KMS-11 (cell line): Measurements from ENCODE around the gene PIGV.
A peak's percentile ranks its signal among the peaks of the same experiment; 100 is the strongest.

Source experiments
- H2AFZ ChIP-seq: fragments of 200-600 bp; sonication (generic); 2 replicates; pipeline ENCODE4 v1.6.1; 2016; ENCODE audit warnings: antibody characterized with exemption, mixed run types, low read depth
- H3K27ac ChIP-seq: fragments of 200-600 bp; sonication (generic); 2 replicates; pipeline ENCODE4 v1.6.1; 2016; ENCODE audit warnings: mild to moderate bottlenecking, mixed run types
- H3K27me3 ChIP-seq: fragments of 200-600 bp; sonication (generic); 2 replicates; pipeline ENCODE4 v1.6.1; 2017; ENCODE audit warnings: mild to moderate bottlenecking, low read depth, mixed run types, moderate library complexity; ENCODE audit not compliant: insufficient read depth
- H3K36me3 ChIP-seq: fragments of 200-600 bp; sonication (generic); 2 replicates; pipeline ENCODE4 v1.6.1; 2017; ENCODE audit warnings: mild to moderate bottlenecking, mixed run types; ENCODE audit not compliant: insufficient read depth
- H3K4me1 ChIP-seq: fragments of 200-600 bp; sonication (generic); 2 replicates; pipeline ENCODE4 v1.6.1; 2016; ENCODE audit warnings: mild to moderate bottlenecking, low read depth, mixed run types; ENCODE audit not compliant: poor library complexity, severe bottlenecking
- H3K4me2 ChIP-seq: fragments of 200-600 bp; sonication (generic); 2 replicates; pipeline ENCODE4 v1.7.0; 2016; ENCODE audit warnings: mild to moderate bottlenecking, mixed run types
- H3K4me3 ChIP-seq: fragments of 200-600 bp; sonication (generic); IDR thresholded peaks from 2 replicates; pipeline ENCODE4 v1.6.1; 2017; ENCODE audit warnings: low read depth, low read length, mixed read lengths; ENCODE audit not compliant: insufficient read depth
- H3K79me2 ChIP-seq: fragments of 200-600 bp; sonication (generic); 2 replicates; pipeline ENCODE4 v1.6.1; 2016; ENCODE audit warnings: low read depth, mixed run types; ENCODE audit not compliant: insufficient read depth
- H3K9ac ChIP-seq: fragments of 200-600 bp; sonication (generic); 2 replicates; pipeline ENCODE4 v1.6.1; 2016; ENCODE audit warnings: mild to moderate bottlenecking, mixed run types
- H4K20me1 ChIP-seq: fragments of 200-600 bp; sonication (generic); 2 replicates; pipeline ENCODE4 v1.6.1; 2016; ENCODE audit warnings: mild to moderate bottlenecking, mixed run types; ENCODE audit not compliant: insufficient read depth
- TF ChIP-seq, protein P1 (sequence below): fragments of 200-600 bp; sonication (generic); conservative IDR thresholded peaks from 2 replicates; pipeline ENCODE4 v1.6.1; 2017; ENCODE audit warnings: low read depth, mild to moderate bottlenecking, antibody characterized with exemption, low read length, moderate library complexity, mixed read lengths

PIGV gene

GRCh38 chr1:26784023-26784871 is 3.5 kb upstream of the PIGV start:
- peaks cover 63% of the 10 kb centered on the region for H3K4me1 ChIP-seq
- H3K79me2 ChIP-seq = peaks cover 4% of the 10 kb centered on the region; the same call in 1 of the 2 replicates
- H3K4me3 ChIP-seq = no peak overlapping the region
- no peak overlapping the region for H3K9ac ChIP-seq
- peaks cover 10% of the 10 kb centered on the region for H3K27me3 ChIP-seq
- no peak overlapping the region; the same call in 1 of the 2 replicates for H3K4me2 ChIP-seq
- TF ChIP-seq, protein P1, sequence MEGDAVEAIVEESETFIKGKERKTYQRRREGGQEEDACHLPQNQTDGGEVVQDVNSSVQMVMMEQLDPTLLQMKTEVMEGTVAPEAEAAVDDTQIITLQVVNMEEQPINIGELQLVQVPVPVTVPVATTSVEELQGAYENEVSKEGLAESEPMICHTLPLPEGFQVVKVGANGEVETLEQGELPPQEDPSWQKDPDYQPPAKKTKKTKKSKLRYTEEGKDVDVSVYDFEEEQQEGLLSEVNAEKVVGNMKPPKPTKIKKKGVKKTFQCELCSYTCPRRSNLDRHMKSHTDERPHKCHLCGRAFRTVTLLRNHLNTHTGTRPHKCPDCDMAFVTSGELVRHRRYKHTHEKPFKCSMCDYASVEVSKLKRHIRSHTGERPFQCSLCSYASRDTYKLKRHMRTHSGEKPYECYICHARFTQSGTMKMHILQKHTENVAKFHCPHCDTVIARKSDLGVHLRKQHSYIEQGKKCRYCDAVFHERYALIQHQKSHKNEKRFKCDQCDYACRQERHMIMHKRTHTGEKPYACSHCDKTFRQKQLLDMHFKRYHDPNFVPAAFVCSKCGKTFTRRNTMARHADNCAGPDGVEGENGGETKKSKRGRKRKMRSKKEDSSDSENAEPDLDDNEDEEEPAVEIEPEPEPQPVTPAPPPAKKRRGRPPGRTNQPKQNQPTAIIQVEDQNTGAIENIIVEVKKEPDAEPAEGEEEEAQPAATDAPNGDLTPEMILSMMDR = no peak
- H2AFZ ChIP-seq = no peak overlapping the region
- H3K36me3 ChIP-seq = no peaks in the 10 kb centered on the region
- peaks cover 6% of the 10 kb centered on the region; the same call in 1 of the 2 replicates for H4K20me1 ChIP-seq
- H3K27ac ChIP-seq = no peak overlapping the region

GRCh38 chr1:26784886-26785285 is 2.9 kb upstream of the PIGV start:
- Histone ChIP-seq H3K27me3 (peaks cover 10% of the 10 kb centered on the region), H3K27ac (no peak overlapping the region), H3K9ac (no peak overlapping the region), H3K79me2 (peaks cover 4% of the 10 kb centered on the region; the same call in 1 of the 2 replicates), H3K4me3 (no peak overlapping the region), H3K36me3 (no peaks in the 10 kb centered on the region), H3K4me2 (no peak overlapping the region; the same call in 1 of the 2 replicates), H2AFZ (no peak overlapping the region), H4K20me1 (peaks cover 6% of the 10 kb centered on the region; the same call in 1 of the 2 replicates), H3K4me1 (peaks cover 66% of the 10 kb centered on the region)
- TF ChIP-seq, protein P1 = no peak

GRCh38 chr1:26785611-26786436 is 1.9 kb upstream of the PIGV start:
- peaks cover 66% of the 10 kb centered on the region for H3K4me1 ChIP-seq
- H3K79me2 ChIP-seq = peaks cover 4% of the 10 kb centered on the region; the same call in 1 of the 2 replicates
- H3K4me2 ChIP-seq = peak overlapping the region; percentile 98; the same call in 1 of the 2 replicates
- no peak overlapping the region for H3K27ac ChIP-seq
- TF ChIP-seq, protein P1 = no peak
- no peak overlapping the region for H3K9ac ChIP-seq
- no peaks in the 10 kb centered on the region for H3K36me3 ChIP-seq
- H3K27me3 ChIP-seq = peaks cover 10% of the 10 kb centered on the region
- no peak overlapping the region for H2AFZ ChIP-seq
- H4K20me1 ChIP-seq = peaks cover 4% of the 10 kb centered on the region; the same call in 1 of the 2 replicates
- no peak overlapping the region for H3K4me3 ChIP-seq
